Muscle of leg (tissue), 11 donors: Measurements from ENCODE around the gene MVB12A. TPM values are rescaled to one million over a fixed set of nuclear protein-coding genes. Genes with fewer than 3 reads are reported as not detected.

ENCODE experiments used
- DNase-seq: peaks from one replicate; pipeline ENCODE4 v3.0.0; 2013
- H3K27ac ChIP-seq: one replicate; pipeline ENCODE4 v1.5.1; 2013; ENCODE audit warnings: mild to moderate bottlenecking, low read length, control low read depth
- H3K27me3 ChIP-seq: one replicate; pipeline ENCODE4 v1.6.1; 2013; ENCODE audit warnings: low read length; ENCODE audit not compliant: control insufficient read depth, insufficient read depth
- H3K36me3 ChIP-seq: one replicate; pipeline ENCODE4 v1.6.1; 2013; ENCODE audit warnings: low read length; ENCODE audit not compliant: control insufficient read depth, insufficient read depth
- H3K4me1 ChIP-seq: one replicate; pipeline ENCODE4 v1.6.1; 2013; ENCODE audit warnings: low read length; ENCODE audit not compliant: control insufficient read depth, insufficient read depth
- H3K4me3 ChIP-seq: one replicate; pipeline ENCODE4 v1.5.1; 2013; ENCODE audit warnings: low read length, control low read depth
- H3K9me3 ChIP-seq: replicated peaks from 2 replicates; pipeline ENCODE4 v1.6.1; 2013; ENCODE audit warnings: low read depth, low read length; ENCODE audit not compliant: control insufficient read depth
- WGBS: methylation state at CpG from one replicate; pipeline ENCODE4 v1.1.5; 2013; ENCODE audit warnings: missing lambda C conversion rate; ENCODE audit not compliant: insufficient coverage; 5-methylcytosine and 5-hydroxymethylcytosine counted together
- polyA plus RNA-seq, 8 donors: library from polyadenylated mRNA; unstranded; fragments of 120-200 nt; gene quantifications; one replicate each; pipeline versions ENCODE4 v1.2.1 to v1.2.3, GENCODE V29; 2013; ENCODE audit warnings: inconsistent platforms in 1 of 8, low replicate concordance in 1 of 8; ENCODE audit not compliant: insufficient read length in 8 of 8, insufficient read depth in 1 of 8
- total RNA-seq: library from RNA; stranded (reverse); fragments of 120-200 nt; gene quantifications from one replicate; pipeline ENCODE4 v1.2.4, GENCODE V29; 2013

MVB12A gene
- total and polyA plus RNA-seq, 9 donors, result 29.5 to 44.3 (median 32.9) TPM

- no peak for DNase-seq
- Histone ChIP-seq H3K36me3 (no peaks in the 10 kb centered on the region), H3K9me3 (no peaks in the 10 kb centered on the region), H3K27me3 (peaks cover 49% of the 10 kb centered on the region), H3K27ac (no peak overlapping the region), H3K4me3 (no peak overlapping the region), H3K4me1 (peaks cover 3% of the 10 kb centered on the region)
- 17% methylated on average over 3 of the region's 6 CpGs for WGBS
Observed at GRCh38 chr19:17457616-17458015, 37.8 kb downstream of the MVB12A start.

- Histone ChIP-seq H3K27ac (no peak overlapping the region), H3K4me3 (no peak overlapping the region), H3K4me1 (peaks cover 3% of the 10 kb centered on the region), H3K9me3 (no peaks in the 10 kb centered on the region), H3K36me3 (no peaks in the 10 kb centered on the region), H3K27me3 (peaks cover 40% of the 10 kb centered on the region)
- DNase-seq, result no peak
- WGBS, result 84% methylated on average over 3 of the region's 3 CpGs
Observed at GRCh38 chr19:17458970-17459369, 39.1 kb downstream of the MVB12A start.

- H3K27ac ChIP-seq, result no peak within 1 kb of the TSS
- no peak within 1 kb of the TSS for H3K4me3 ChIP-seq
- H3K36me3 ChIP-seq, result no peaks in the 10 kb centered on the region
- peaks cover 3% of the 10 kb centered on the region for H3K4me1 ChIP-seq
- WGBS, result 77% methylated on average over 21 of the region's 26 CpGs
- H3K27me3 ChIP-seq, result peaks cover 25% of the 10 kb centered on the region
- DNase-seq, result no peak
- no peaks in the 10 kb centered on the region for H3K9me3 ChIP-seq
Observed at GRCh38 chr19:17460372-17461230, 40.8 kb downstream of the MVB12A start, which contains the start of gene NXNL1. NXNL1 (minus strand) TSS chr19:17460926; CDS start chr19:17460869, 57 bp downstream.

- no peak overlapping the region for H3K4me3 ChIP-seq
- H3K27ac ChIP-seq, result no peak overlapping the region
- H3K9me3 ChIP-seq, result no peaks in the 10 kb centered on the region
- H3K27me3 ChIP-seq, result no peaks in the 10 kb centered on the region
- 73% methylated on average over 3 of the region's 6 CpGs for WGBS
- DNase-seq, result no peak
- H3K36me3 ChIP-seq, result no peaks in the 10 kb centered on the region
- H3K4me1 ChIP-seq, result peaks cover 24% of the 10 kb centered on the region
Observed at GRCh38 chr19:17466487-17466850, 46.6 kb downstream of the MVB12A start.

GRCh38 chr19:17467471-17468301, 47.8 kb downstream of the MVB12A start:
- H3K9me3 ChIP-seq, result no peaks in the 10 kb centered on the region
- no peaks in the 10 kb centered on the region for H3K27me3 ChIP-seq
- no peak overlapping the region for H3K4me3 ChIP-seq
- no peak overlapping the region for H3K27ac ChIP-seq
- 58% methylated on average over 3 of the region's 12 CpGs for WGBS
- no peak for DNase-seq
- H3K36me3 ChIP-seq, result no peaks in the 10 kb centered on the region
- peaks cover 29% of the 10 kb centered on the region for H3K4me1 ChIP-seq

GRCh38 chr19:17468302-17469091, 48.6 kb downstream of the MVB12A start:
- Histone ChIP-seq H3K9me3 (no peaks in the 10 kb centered on the region), H3K36me3 (no peaks in the 10 kb centered on the region), H3K27me3 (no peaks in the 10 kb centered on the region), H3K4me1 (peaks cover 29% of the 10 kb centered on the region), H3K4me3 (peak overlapping the region; percentile 50), H3K27ac (peak overlapping the region; percentile 90)
- 51% methylated on average over 23 of the region's 25 CpGs for WGBS
- no peak for DNase-seq

GRCh38 chr19:17469092-17469480, 49.2 kb downstream of the MVB12A start:
- H3K4me3 ChIP-seq, result peak overlapping the region; percentile 50
- WGBS, result 4% methylated on average over 18 of the region's 19 CpGs
- DNase-seq, result no peak
- no peaks in the 10 kb centered on the region for H3K27me3 ChIP-seq
- peak overlapping the region; percentile 90 for H3K27ac ChIP-seq
- H3K36me3 ChIP-seq, result peaks cover under 1% of the 10 kb centered on the region
- H3K9me3 ChIP-seq, result no peaks in the 10 kb centered on the region
- peaks cover 29% of the 10 kb centered on the region for H3K4me1 ChIP-seq

GRCh38 chr19:17469481-17470067, 49.7 kb downstream of the MVB12A start:
- peak; percentile 97 for DNase-seq
- H3K9me3 ChIP-seq, result no peaks in the 10 kb centered on the region
- peak overlapping the region; percentile 90 for H3K27ac ChIP-seq
- no peaks in the 10 kb centered on the region for H3K27me3 ChIP-seq
- H3K4me3 ChIP-seq, result peak overlapping the region; percentile 76
- H3K36me3 ChIP-seq, result peaks cover 3% of the 10 kb centered on the region
- 0% methylated on average over 24 of the region's 31 CpGs for WGBS
- peaks cover 29% of the 10 kb centered on the region for H3K4me1 ChIP-seq

- H3K4me3 ChIP-seq, result peak within 1 kb of the TSS; percentile 76
- H3K27ac ChIP-seq, result peak within 1 kb of the TSS; percentile 90
- H3K9me3 ChIP-seq, result no peaks in the 10 kb centered on the region
- DNase-seq, result peak; percentile 100
- under 1% methylated on average over 54 of the region's 67 CpGs for WGBS
- H3K27me3 ChIP-seq, result no peaks in the 10 kb centered on the region
- peaks cover 33% of the 10 kb centered on the region for H3K4me1 ChIP-seq
- H3K36me3 ChIP-seq, result peaks cover 3% of the 10 kb centered on the region
Observed at GRCh38 chr19:17470068-17470841, 50.4 kb downstream of the MVB12A start, which contains the start of gene SLC27A1. SLC27A1 (plus strand) TSS chr19:17470524; CDS start chr19:17470541, 17 bp downstream.
